Fibroblast of pulmonary artery (primary cell): Measurements from ENCODE around the gene C4orf33.

ENCODE experiments used
- DNase-seq: peaks from one replicate; pipeline ENCODE4 v3.0.0-alpha.2; 2010; ENCODE audit warnings: low read depth
- H3K4me3 ChIP-seq: replicated peaks from 2 replicates; pipeline ENCODE4 v1.5.1; 2011; ENCODE audit warnings: low read depth, mild to moderate bottlenecking, control low read depth, low read length, moderate library complexity
- TF ChIP-seq, protein P1 (sequence below): IDR thresholded peaks from 2 replicates; pipeline ENCODE4 v1.5.1; 2011; ENCODE audit warnings: mild to moderate bottlenecking, control low read depth, low read length, inconsistent platforms; ENCODE audit errors: missing control alignments

C4orf33 gene

DNA sequence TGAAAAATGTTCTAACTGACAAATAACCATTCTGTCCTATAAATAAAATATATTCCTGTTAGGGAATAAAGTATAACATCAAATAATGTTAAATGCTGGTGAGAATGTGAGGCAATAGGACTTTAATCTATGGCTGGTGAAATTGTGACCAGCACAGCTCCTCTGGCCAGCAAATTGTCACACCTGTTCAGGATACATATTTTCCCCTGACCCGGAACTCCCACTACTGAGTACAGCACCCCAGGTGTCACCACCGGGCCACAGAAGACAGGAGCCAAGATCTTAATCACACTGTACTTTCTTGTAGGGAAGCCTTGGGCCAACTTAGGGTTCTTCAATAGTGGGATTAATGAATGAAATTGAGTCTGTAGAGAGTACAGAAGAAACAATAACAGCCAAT, 33.2 kb downstream of the C4orf33 start:
- H3K4me3 ChIP-seq, result no peak overlapping the region
- no peak for DNase-seq
- TF ChIP-seq, protein P1, sequence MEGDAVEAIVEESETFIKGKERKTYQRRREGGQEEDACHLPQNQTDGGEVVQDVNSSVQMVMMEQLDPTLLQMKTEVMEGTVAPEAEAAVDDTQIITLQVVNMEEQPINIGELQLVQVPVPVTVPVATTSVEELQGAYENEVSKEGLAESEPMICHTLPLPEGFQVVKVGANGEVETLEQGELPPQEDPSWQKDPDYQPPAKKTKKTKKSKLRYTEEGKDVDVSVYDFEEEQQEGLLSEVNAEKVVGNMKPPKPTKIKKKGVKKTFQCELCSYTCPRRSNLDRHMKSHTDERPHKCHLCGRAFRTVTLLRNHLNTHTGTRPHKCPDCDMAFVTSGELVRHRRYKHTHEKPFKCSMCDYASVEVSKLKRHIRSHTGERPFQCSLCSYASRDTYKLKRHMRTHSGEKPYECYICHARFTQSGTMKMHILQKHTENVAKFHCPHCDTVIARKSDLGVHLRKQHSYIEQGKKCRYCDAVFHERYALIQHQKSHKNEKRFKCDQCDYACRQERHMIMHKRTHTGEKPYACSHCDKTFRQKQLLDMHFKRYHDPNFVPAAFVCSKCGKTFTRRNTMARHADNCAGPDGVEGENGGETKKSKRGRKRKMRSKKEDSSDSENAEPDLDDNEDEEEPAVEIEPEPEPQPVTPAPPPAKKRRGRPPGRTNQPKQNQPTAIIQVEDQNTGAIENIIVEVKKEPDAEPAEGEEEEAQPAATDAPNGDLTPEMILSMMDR, result no peak

DNA sequence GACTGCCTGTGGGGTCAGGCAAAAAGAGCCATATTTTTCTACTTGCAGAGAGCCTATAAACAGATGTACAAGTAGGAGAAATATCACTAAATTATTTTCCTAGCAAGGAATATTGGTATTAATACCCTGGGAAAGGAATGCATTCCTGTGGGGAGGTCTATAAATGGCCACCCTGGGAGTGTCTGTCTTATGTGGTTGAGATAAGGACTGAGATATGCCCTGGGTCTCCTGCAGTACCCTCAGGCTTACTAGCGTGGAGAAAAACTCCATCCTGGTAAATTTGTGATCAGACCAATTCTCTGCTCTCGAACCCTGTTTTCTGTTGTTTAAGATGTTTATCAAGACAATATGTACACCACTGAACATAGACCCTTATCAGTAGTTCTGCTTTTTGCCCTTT, 35.4 kb downstream of the C4orf33 start:
- H3K4me3 ChIP-seq, result no peak overlapping the region

DNA sequence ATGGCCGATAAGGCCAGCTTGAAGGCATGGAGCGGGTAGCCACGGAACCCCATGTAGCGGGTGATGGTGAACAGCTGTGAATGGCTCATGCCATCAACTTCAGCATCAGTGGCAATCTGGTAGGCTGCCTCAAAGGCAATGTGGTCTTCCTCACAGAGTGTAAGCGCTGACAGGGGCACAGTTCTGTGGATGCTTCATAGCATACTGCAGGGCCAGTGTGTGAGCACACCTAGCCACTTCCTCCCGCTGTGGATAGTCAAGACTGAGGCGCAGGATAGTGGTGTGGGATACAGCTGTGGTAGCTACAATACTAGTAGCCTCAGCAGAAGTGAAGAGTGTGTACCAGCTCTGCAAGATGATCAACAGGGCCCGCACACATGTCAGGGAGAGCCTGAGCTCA, 40.5 kb downstream of the C4orf33 start:
- no peak for DNase-seq
- TF ChIP-seq, protein P1, result no peak
- no peak overlapping the region for H3K4me3 ChIP-seq

More for the DNA sequence above, 35.4 kb downstream of the C4orf33 start:
- TF ChIP-seq, protein P1, result no peak
- no peak for DNase-seq

DNA sequence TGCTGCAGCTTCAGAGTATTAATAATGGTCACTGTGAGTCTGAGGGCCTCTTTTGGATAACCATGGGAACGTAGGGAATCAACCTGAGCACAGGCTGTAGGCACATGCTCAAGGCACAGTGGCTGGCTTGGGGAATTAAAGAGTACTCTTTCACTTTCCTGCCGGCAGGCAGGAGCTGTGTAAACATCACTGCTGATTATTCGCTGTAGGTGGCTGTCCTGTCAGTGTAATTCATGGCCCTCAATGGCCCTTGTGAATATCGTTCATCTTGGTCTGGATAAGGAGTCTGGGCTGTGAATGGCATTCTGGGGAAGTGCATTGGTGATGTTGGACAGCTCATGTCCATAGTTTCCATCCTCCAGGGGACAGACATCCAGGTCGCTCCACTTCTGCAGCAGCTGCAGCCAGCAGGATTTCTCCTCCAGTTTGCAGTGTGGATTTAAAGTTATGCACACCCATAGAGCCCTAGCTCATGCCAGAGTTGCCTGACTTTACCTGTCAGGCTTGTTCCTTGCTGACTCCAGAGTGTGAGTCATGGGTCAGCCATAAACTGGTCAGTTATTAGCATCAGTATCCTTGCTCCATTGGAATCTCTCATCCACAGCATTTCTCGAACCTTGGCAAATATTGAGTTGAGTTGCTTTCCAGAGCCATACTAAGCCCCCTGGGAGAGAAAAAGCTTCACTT, 43.0 kb downstream of the C4orf33 start:
- TF ChIP-seq, protein P1, result no peak
- H3K4me3 ChIP-seq, result no peak overlapping the region
- DNase-seq, result no peak

DNA sequence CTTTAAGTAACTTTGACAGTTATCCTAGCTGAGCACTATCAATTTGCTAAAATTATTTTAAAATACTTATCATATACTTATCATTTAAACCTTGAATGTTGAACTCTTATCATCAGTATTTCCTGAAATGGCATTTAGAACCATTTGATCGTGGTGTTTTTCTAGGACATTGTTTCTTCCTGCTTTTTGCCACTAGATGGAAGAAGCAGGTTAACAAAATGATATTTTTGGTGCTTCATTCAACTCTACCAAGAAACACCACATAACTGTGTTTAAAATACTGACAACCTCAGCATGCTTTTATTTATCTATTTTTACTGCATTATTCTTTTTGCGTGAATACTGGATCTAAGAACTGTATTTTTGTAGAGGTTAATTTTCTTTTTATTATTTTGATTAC, 44.6 kb downstream of the C4orf33 start:
- no peak overlapping the region for H3K4me3 ChIP-seq
- DNase-seq, result peak; percentile 2
- TF ChIP-seq, protein P1, result peak; percentile 11

DNA sequence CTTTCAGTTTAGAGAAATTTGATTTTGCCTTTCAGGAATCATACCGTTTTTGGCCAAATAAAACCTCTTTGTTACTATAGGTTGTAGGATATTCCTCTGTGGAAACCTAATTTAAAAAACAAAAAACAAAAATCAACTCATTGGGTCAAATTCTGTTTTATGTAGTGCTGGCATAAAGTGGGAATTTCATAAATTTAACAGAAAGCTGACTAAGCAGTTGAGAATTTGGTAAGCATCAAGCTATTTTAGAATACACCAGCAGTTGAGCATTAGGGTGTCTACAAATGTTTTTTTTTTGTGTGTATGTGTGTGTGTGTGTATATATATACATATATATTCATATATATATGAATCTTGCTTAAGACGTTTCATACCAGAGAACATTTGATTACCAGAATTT, 47.4 kb downstream of the C4orf33 start:
- no peak overlapping the region for H3K4me3 ChIP-seq
- TF ChIP-seq, protein P1, result no peak
- no peak for DNase-seq

DNA sequence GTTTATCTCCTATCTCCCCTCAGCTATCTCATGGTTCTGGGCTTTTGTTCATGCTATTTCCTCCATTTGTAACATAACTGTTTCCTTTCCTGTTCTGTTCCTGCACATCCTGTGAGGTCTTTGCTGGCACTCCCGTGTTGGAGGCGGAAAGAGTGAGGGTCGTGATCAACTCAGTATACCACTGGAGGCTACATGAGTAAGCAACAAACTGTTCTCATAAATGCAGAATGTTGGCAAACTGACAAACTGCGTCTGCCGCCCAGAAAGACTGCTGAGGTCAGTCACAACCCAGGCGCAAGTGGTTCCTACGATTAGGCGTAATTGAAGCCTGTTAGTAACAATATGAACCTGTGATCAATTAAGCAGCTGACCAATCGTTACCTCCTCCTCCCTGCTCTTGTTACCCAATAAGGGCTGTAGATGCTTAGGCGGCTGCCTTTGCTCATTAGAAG, 48.8 kb downstream of the C4orf33 start:
- peak; percentile 2 for DNase-seq
- H3K4me3 ChIP-seq, result no peak overlapping the region
- TF ChIP-seq, protein P1, result no peak
